GM12891 (cell line): ENCODE results near the gene AFDN.

Source experiments
- DNase-seq: peaks from one replicate; pipeline ENCODE4 v3.0.0; 2011; ENCODE audit warnings: low spot score; ENCODE audit not compliant: insufficient read length
- FAIRE-seq: peaks from 2 replicates; lab custom pipeline; 2011; peaks lifted over from hg19 to GRCh38; lab: Jason Lieb, UNC
- PAX5 ChIP-seq: IDR thresholded peaks from 2 replicates; pipeline ENCODE4 v1.6.1; 2011; ENCODE audit warnings: low read length, moderate library complexity, mild to moderate bottlenecking; ENCODE audit not compliant: insufficient read depth, severe bottlenecking
- POLR2A ChIP-seq: IDR thresholded peaks from 2 replicates; pipeline ENCODE4 v1.6.1; 2011; ENCODE audit warnings: low read depth, low read length, control low read depth
- POLR2AphosphoS5 ChIP-seq: IDR thresholded peaks from 2 replicates; pipeline ENCODE4 v1.6.1; 2011; ENCODE audit warnings: low read depth, low read length, control low read depth
- POU2F2 ChIP-seq: IDR thresholded peaks from 2 replicates; pipeline ENCODE4 v1.6.1; 2011; ENCODE audit warnings: low read depth, mild to moderate bottlenecking, control low read depth, low read length, moderate library complexity
- SPI1 ChIP-seq: IDR thresholded peaks from 2 replicates; pipeline ENCODE4 v1.6.1; 2011; ENCODE audit warnings: low read depth, low read length, control low read depth
- TAF1 ChIP-seq: IDR thresholded peaks from 2 replicates; pipeline ENCODE4 v1.6.1; 2011; ENCODE audit warnings: low read depth, low read length, control low read depth

Gene AFDN

DNA sequence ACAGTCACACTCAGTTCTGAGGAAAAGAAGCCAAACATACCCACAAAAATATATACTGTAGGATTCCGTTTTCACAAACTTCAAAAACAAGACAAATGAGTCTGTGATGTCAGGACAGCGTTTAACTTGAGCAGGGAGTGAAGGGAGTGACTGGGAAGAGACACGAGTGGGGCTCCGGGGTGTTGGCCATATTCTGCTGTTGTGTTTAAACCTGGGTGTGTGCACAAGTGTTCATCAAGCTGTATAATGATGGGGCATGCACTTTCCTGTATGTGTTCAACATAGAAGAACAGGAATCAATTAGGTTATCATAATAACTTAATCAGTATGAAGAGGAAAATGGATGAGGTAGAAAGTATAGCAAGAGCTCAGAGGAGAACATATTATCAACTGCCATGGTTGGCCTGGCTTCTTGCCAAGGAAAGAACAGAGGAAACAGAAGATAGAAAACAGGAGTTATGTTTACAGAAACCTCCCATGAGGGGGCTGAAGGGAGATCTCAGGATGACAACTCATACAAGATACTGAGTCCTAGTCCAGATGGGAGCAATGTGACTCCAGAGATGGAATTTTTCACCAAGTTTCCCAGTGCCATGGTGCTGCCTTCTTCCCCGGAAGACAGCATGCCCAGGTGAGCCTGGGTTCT lies 15.1 kb upstream of the AFDN start:
- DNase-seq (no peak), FAIRE-seq (no peak)
- TF ChIP-seq POLR2AphosphoS5 (no peak), TAF1 (no peak), POLR2A (no peak), SPI1 (no peak), PAX5 (no peak), POU2F2 (no peak)

DNA sequence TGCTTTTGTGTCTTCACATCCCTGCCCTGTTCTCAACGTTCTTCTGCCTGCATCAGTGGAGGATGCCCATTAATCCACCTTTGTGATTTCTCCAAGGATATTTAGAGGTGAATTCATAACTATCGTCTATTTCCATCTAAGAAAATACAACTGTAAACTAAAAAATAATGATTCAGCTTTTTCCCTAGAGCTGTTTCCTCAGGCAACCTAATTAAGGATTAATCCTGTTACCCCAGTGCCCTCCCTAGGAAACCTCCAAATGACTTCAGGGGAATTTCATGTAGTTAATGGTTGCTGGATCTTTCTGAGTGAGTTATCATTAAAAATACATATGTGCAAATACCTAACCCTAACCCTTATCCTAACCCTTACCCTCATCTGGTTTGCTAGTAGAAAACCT lies 14.6 kb upstream of the AFDN start:
- DNase-seq (no peak), FAIRE-seq (no peak)
- no peak for TF ChIP-seq POLR2AphosphoS5
- no peak for TF ChIP-seq TAF1
- no peak for TF ChIP-seq POLR2A
- TF ChIP-seq SPI1: no peak
- no peak for TF ChIP-seq PAX5
- no peak for TF ChIP-seq POU2F2

DNA sequence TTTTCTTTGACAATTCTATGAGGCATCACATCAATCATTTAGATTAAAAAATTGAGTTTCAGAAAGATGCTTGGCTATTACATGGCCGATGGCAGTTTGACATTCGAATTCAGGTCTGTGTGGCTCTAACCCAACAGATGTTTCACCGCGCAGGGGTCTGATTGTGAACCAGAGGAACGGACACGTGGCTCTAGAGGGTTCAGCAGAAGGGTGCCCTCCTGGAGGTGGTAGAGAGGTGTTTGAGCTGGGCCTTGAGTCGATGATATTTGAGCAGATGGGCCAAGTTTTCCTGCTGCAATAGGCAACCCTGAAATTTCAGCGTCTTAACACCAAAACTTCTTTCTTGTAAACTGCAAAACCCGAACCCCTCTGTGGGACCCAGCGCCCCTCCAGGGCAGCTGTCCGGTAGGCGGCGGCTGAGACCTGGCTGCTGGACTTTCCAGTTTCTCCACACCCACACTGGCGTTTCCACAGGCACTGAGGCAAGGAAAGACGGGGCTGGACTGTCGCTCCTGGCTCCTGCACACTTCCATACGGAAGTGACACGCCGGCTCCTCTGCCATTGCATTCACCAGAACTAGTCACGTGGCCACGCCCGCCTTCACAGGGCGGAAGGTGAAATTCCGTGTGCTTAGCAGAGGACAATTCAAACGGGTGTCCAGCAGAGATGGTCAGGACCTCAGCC lies 11.3 kb upstream of the AFDN start:
- no peak for DNase-seq
- FAIRE-seq: peak; percentile 81
- TF ChIP-seq POLR2A (peak; percentile 81), SPI1 (peak; percentile 37; the same call in 1 of the 2 replicates), PAX5 (no peak), TAF1 (peak; percentile 55), POU2F2 (0 out of 2 replicates have a peak, but pooled peaks have one; percentile 27), POLR2AphosphoS5 (peak; percentile 54; the same call in 1 of the 2 replicates)

DNA sequence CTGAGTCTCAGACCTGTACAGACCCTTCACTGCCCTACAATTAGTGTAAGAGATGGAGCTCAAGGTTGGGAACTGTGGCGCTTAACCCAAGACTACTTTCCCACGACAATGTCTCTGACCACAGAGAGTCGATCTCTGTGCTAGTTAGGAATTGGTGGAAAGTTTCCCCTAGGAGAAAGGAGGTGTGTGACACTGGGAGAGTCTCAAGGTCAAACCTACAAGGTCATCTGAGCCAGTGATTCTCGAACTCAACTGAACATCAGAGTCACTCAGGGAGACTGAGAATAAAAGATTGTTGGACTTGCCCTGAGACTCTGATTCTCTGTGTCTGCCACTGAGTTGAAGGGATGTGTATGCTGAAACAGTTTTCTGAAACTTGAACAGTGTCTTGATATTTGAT lies 9.7 kb upstream of the AFDN start:
- TF ChIP-seq PAX5 (no peak), SPI1 (no peak), POU2F2 (no peak), POLR2AphosphoS5 (no peak), TAF1 (no peak), POLR2A (no peak)
- FAIRE-seq (no peak), DNase-seq (no peak)

DNA sequence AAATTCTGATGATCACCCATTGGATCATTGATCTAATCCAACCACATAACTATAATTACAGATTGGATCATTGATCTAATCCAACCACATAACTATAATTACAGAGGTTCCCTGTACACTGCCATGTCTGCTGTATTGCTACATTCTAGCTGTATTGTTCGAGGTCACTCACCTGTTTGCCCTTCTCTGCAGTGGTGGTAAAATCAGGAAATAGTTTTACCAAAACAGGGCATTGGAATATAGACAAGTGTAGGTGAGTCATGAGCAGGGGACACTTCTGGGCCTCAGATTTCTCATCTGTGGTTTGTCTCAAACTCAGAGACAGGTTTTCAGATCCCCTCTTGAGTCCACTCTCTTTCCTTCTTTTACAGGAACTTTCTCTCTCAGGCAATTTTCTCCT lies 9.0 kb upstream of the AFDN start:
- FAIRE-seq: no peak
- TF ChIP-seq POLR2A (no peak), SPI1 (peak; percentile 5; the same call in 1 of the 2 replicates), POU2F2 (no peak)
- no peak for DNase-seq

DNA sequence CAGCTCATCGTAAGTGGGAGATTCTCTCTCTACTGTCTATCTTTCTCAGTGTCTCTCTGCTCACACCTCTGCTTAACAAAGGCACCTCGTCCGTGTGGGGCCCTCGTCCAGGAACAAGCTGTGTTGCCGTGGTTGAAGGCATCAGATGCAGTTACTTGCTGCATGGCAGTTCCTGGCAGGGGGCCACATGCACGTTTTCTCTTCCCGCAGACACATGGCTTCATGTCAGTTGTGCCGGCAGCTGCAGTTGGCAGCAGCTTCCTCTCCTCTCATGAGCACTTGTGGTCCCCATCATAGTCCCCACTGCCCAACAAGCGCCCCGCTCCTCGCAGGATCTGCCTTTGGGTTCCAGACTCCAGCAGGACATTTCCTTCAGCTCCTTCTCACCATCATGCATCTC lies 7.1 kb upstream of the AFDN start:
- FAIRE-seq (no peak), DNase-seq (no peak)
- no peak for TF ChIP-seq TAF1
- no peak for TF ChIP-seq POU2F2
- TF ChIP-seq POLR2A: no peak
- TF ChIP-seq SPI1: no peak
- TF ChIP-seq POLR2AphosphoS5: no peak
- TF ChIP-seq PAX5: no peak

DNA sequence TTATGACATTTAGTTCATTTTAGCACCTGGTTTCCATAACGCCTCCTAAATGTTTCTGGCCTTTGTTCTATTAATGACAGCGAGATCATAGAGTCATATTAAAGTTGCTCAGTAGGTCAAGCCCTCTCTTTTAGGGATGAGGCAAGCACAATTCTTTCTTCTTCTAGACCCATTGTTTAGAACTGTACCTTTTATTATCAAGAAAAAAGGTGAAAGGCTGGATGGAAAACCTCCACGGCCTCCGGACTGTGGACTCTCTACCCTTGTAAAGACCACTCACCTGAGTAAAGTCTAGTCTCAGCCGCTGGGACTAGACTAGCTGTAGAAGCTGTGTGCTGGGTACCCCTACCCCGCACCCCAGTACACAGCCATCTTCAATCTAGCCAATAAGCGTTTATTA lies 6.0 kb upstream of the AFDN start:
- no peak for DNase-seq
- TF ChIP-seq TAF1 (no peak), POU2F2 (no peak), POLR2AphosphoS5 (no peak), PAX5 (no peak), POLR2A (no peak), SPI1 (no peak)
- no peak for FAIRE-seq

DNA sequence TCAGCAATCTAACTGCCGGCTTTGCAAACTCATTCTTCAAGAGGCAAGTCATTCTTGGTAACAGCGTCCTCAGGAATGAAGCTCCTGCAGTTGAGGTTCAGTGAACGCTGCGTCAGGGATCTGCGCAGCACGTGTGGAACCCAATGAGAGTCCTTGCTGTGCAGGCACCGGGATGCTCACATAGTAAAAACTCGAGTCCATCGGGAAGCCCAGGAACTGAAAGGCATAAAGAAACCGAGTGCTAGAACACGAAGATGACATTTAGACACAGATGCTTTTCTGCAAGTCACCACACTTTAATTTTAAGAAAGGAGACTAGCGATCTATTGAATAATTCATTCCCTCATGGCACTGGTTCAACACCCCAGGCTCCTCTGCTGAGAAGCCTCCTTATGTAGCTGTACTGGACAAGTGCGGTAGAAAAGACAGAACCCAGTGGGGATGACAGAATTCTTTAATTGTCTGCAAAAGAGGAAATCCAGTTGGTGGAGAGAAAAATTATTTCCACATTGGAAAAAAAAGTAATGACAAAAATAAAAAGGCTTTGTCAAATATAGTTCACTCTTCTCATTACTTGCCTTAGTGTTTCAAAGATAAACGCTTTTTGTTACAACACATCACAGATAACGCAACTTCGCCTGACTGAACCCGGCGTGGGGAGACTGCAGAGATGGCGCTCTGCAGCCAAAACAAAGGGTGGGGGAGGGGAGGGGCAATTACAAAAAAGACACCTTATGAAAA lies 1.9 kb upstream of the AFDN start:
- FAIRE-seq: no peak
- DNase-seq: no peak
- TF ChIP-seq POU2F2 (no peak), POLR2A (no peak), PAX5 (no peak), SPI1 (no peak), TAF1 (no peak), POLR2AphosphoS5 (no peak)

DNA sequence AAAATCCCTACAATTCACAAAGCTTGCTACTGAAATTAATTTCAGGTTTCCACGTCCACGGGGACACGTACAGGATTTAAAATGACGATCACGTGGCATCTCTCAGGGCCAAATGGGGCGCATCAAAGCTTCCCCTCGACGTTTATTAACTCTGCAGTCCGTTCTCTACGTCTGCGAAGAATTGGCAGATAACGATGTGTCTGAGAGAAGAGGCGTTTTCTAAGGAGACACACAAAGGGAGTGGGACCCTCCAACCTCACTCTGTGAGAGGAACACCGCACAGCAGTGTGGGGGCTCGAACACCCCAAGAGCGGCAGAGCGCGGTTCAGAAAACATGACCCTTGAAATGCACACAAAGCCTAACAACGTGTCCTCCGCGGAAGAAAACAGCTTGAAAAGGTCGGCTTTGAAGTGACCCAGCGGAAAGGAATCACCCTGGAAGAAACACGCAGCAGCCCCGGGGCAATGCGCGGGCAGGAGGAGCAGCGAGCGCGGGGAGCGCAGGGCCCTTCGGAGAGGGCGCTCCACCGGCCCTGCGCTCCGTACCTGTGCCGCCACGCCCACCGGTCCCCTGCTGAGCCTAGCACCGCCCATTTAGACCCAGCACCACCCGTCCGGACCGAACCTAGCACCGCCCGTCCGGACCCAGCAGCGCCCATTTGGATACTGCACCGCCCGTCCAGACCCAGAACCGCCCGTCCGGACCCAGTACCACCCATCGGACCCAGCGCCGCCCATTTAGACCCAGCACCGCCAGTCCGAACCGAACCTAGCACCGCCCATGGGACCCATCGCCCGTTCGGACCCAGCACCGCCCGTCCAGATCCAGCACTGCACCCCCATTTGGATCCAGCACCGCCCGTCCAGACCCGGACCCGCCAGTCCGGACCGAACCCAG lies 1.1 kb upstream of the AFDN start:
- FAIRE-seq (peak; percentile 9), DNase-seq (no peak)
- TF ChIP-seq POLR2A: no peak
- TF ChIP-seq POU2F2: no peak
- no peak for TF ChIP-seq PAX5
- TF ChIP-seq POLR2AphosphoS5: no peak
- TF ChIP-seq SPI1: no peak
- no peak for TF ChIP-seq TAF1
